Mucosa of descending colon (tissue), 3 donors: ENCODE data around the gene HS3ST3A1. TPM values are rescaled to one million over a fixed set of nuclear protein-coding genes. Genes with fewer than 3 reads are reported as not detected.

Experiments used
- ATAC-seq: fragments of 200-7000 bp; cut with Tn5 transposase; one replicate; pipeline ENCODE4 v1.9.1; 2020; ENCODE audit warnings: mild to moderate bottlenecking, moderate library complexity
- DNase-seq, 3 donors: peaks; one replicate each; pipeline ENCODE4 v3.0.0-alpha.2; 2020
- H3K36me3 ChIP-seq: fragments of 200-600 bp; one replicate; pipeline ENCODE4 v1.8.0; 2021; ENCODE audit warnings: low read depth, mild to moderate bottlenecking
- H3K4me1 ChIP-seq: fragments of 200-600 bp; one replicate; pipeline ENCODE4 v1.8.0; 2021; ENCODE audit warnings: low read depth, mild to moderate bottlenecking
- H3K4me3 ChIP-seq: fragments of 200-600 bp; one replicate; pipeline ENCODE4 v1.8.0; 2021; ENCODE audit warnings: mild to moderate bottlenecking
- H3K9me3 ChIP-seq: fragments of 200-600 bp; one replicate; pipeline ENCODE4 v1.8.0; 2021; ENCODE audit warnings: mild to moderate bottlenecking
- CTCF ChIP-seq: fragments of 200-600 bp; IDR thresholded peaks from one replicate; pipeline ENCODE4 v1.8.0; 2022; ENCODE audit warnings: antibody characterized with exemption, mild to moderate bottlenecking
- intact Hi-C, 2 donors: fragments of 100-400 bp; cut with DNase I in 1 of 2; cut with micrococcal nuclease in 1 of 2; formaldehyde crosslinking; loops; one replicate each; pipeline versions ENCODE4 v1.11.0 to v1.11.1; 2022; cut with DNase I, micrococcal nuclease
- total RNA-seq, 3 donors: library from RNA; stranded (reverse); fragmentation: NEBNext Ultra II Directional in 2 of 3; extraction: Animal tissue kit (Norgen Biotek cat#: 25700) in 2 of 3; gene quantifications; one replicate each; pipeline versions ENCODE4 v1.2.1 to v1.2.4, GENCODE V29; 2021 to 2023
- donor health status: DM: no; HTN: no; CAD: no; lungs with moderate emphysema.
- donor health status: DM: no; HTN: no; CAD: no.
- donor health status: DM: no; HTN: yes; CAD: no.

HS3ST3A1 gene
- total RNA-seq, 3 donors from 2014 or later, result 0.65 to 1.2 TPM; not detected in 1

- ATAC-seq (no peak), DNase-seq (no peak)
- no peaks in the 10 kb centered on the region for H3K4me1 ChIP-seq
- TF ChIP-seq CTCF, result no peak
- no peaks in the 10 kb centered on the region for H3K9me3 ChIP-seq
- intact Hi-C loops, result no loop called here
- no peaks in the 10 kb centered on the region for H3K36me3 ChIP-seq
- H3K4me3 ChIP-seq, result no peak overlapping the region
These were observed 34.2 kb upstream of the HS3ST3A1 start for GRCh38 chr17:13635951-13636350.

GRCh38 chr17:13634021-13634420, 32.3 kb upstream of the HS3ST3A1 start:
- no peaks in the 10 kb centered on the region for H3K36me3 ChIP-seq
- H3K9me3 ChIP-seq, result no peaks in the 10 kb centered on the region
- no peak overlapping the region for H3K4me3 ChIP-seq
- ATAC-seq, result no peak
- DNase-seq, result no peak
- no peak for TF ChIP-seq CTCF
- intact Hi-C loops, result no loop called here
- no peaks in the 10 kb centered on the region for H3K4me1 ChIP-seq

- Histone ChIP-seq H3K9me3 (no peaks in the 10 kb centered on the region), H3K4me3 (no peak overlapping the region), H3K4me1 (no peaks in the 10 kb centered on the region), H3K36me3 (no peaks in the 10 kb centered on the region)
- DNase-seq (no peak), ATAC-seq (no peak)
- TF ChIP-seq CTCF, result no peak
- intact Hi-C loops, result no loop called here
These were observed 29.8 kb upstream of the HS3ST3A1 start for GRCh38 chr17:13631529-13631928.

GRCh38 chr17:13626703-13627102, 25.0 kb upstream of the HS3ST3A1 start:
- Histone ChIP-seq H3K36me3 (no peaks in the 10 kb centered on the region), H3K9me3 (no peaks in the 10 kb centered on the region), H3K4me1 (no peaks in the 10 kb centered on the region), H3K4me3 (no peak overlapping the region)
- ATAC-seq, result no peak
- intact Hi-C loops, result no loop called here
- DNase-seq, result no peak
- no peak for TF ChIP-seq CTCF

- Histone ChIP-seq H3K9me3 (no peaks in the 10 kb centered on the region), H3K4me1 (no peaks in the 10 kb centered on the region)
These were observed 17.7 kb upstream of the HS3ST3A1 start for GRCh38 chr17:13619462-13619861.

More at GRCh38 chr17:13619462-13619861, 17.7 kb upstream of the HS3ST3A1 start:
- H3K4me3 ChIP-seq, result no peak overlapping the region
- H3K36me3 ChIP-seq, result no peaks in the 10 kb centered on the region
- intact Hi-C loops, result no loop called here
- no peak for ATAC-seq
- DNase-seq, result no peak
- TF ChIP-seq CTCF, result no peak
